A549 (cell line): ENCODE results near the gene SRSF10.

ENCODE experiments used
- JUN ChIP-seq, 2 experiments: fragments of >200 bp; sonication (Bioruptor Twin); formaldehyde crosslinking; IDR thresholded peaks; 2 replicates in 1 of 2; 3 replicates in 1 of 2; pipeline ENCODE4 v1.6.1; 2016 to 2017
- POLR2A ChIP-seq: IDR thresholded peaks from 2 replicates; pipeline ENCODE4 v1.6.1; 2012; ENCODE audit warnings: mild to moderate bottlenecking, low read length
- TP53 ChIP-seq: fragments of 250-450 bp; sonication (Bioruptor Pico); IDR thresholded peaks from 2 replicates; pipeline ENCODE4 v1.5.0; 2021; ENCODE audit warnings: mild to moderate bottlenecking, moderate library complexity

DNA sequence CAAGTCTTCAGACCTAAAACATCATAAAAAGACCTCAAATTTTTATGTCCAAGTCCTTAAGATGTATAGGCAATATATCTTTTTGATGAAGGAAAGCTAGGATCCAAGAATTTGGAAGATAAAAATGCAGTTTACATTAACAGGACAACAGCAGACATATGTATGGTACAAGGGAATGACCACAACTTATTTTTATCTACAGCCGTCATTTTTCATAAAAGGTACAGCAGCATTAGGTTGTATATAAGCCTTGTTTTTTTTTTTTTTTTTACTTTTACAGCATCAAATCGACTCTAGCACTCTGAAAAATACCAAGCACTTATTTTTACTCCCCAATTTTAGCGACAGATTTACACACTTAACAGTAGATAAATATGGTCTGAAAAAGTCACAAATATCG, 1.3 kb downstream of the SRSF10 start:
- TF ChIP-seq JUN (IDR thresholded peaks at IDR 0.05) (no peak), TP53 (CRISPR knock-in tag) (no peak), POLR2A (no peak)
